ENCODE results near the gene ADAMTSL1.
"Not testable (repeated sequence)": the region's sequence is repeated elsewhere in the genome, so short reads cannot be mapped to it uniquely, and the experiment has no call there.

The ADAMTSL1 gene

DNA sequence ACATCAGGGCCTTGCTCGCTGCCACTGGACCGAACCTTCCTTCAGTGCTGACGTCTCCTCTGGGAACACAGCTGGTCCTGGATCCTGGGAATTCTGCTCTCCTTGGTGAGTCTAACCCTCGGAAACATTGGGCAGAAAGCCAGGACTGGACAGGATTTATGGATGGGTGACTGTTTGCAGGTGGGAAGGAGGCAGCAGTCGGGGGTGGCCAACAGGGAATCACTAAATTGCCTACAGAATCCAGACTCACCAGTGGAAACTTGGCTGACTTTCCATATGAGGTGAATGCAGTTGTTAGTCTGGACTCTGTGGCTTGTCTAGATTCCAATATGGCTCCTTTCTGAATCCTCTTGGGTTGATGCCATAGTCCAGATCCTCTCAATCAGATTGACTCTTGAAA, 355.9 kb downstream of the ADAMTSL1 start:
- DNase-seq, result no peak

- DNase-seq, result no peak
These were observed 360.9 kb downstream of the ADAMTSL1 start for GRCh38 chr9:18834740-18835361.

DNA sequence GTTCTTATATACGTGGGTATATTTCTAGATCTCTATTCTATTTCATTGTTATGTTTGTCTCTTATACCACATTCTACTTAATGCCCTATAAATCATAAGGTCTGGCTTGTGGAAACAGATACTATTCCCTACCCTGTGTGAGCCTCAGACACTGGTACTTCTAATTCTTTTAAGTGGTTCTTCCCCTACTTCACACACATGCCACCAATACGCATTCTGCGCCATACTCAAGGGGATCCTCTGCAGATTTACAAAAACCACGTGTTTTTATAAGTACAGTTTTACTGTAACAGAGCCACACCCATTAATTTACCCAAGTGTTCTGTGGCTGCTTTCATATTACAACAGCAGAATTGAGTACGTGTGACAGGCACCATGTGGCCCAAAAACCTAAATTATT, 363.4 kb downstream of the ADAMTSL1 start:
- DNase-seq, result no peak

DNA sequence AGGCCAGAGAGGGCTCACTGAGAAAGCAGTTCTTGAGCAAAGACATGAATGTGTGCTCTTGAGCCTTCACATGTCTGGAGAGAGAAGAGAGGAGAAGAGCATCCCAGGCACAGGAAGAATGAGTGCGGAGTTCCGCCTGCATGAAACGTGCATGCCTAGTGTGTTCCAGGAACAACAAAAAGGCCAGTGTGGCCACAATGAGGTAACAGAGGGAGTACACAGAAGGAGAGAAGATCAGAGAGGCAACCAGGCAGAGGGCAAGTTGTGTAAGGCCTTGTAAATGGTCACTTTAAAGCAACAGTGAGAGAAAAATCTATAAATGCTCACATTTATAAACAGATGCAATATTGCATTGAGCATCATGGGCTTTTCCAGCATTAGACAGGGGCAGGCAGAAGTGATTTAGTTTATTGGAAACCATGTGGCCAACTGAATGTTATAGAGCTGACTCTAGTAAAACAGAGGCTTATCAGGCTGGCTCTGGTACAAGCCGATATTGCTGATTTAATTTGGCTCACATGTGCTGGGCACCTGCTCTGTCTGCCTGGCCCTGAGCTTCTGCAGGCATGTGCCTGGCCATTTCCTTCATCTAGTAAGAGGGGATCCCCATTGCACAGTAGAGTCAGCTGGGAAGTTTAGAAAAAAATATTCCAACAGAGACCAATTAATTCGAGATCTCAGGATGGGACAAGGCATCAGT, 373.8 kb downstream of the ADAMTSL1 start:
- no peak for DNase-seq

GRCh38 chr9:18848657-18849056, 374.7 kb downstream of the ADAMTSL1 start:
- DNase-seq, result no peak

DNA sequence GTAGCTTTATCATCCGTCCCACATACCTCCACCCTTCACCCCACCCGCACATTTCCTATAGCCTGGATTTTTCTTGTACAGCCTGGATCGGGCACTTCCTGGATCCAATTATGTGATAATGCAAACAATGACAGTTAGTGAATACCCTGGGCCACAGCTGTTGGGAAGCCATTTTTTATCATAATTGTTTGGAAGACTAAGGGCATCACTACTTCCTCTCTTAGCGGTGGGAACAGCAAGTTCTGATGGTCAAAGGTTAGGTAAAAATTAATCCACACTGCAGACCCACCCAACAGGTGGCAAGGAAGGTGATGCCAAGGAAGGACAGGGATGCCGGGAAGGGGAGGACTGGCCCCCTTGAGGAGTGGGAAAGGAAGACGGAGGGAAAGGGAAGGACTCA, 375.3 kb downstream of the ADAMTSL1 start:
- DNase-seq, result no peak

DNA sequence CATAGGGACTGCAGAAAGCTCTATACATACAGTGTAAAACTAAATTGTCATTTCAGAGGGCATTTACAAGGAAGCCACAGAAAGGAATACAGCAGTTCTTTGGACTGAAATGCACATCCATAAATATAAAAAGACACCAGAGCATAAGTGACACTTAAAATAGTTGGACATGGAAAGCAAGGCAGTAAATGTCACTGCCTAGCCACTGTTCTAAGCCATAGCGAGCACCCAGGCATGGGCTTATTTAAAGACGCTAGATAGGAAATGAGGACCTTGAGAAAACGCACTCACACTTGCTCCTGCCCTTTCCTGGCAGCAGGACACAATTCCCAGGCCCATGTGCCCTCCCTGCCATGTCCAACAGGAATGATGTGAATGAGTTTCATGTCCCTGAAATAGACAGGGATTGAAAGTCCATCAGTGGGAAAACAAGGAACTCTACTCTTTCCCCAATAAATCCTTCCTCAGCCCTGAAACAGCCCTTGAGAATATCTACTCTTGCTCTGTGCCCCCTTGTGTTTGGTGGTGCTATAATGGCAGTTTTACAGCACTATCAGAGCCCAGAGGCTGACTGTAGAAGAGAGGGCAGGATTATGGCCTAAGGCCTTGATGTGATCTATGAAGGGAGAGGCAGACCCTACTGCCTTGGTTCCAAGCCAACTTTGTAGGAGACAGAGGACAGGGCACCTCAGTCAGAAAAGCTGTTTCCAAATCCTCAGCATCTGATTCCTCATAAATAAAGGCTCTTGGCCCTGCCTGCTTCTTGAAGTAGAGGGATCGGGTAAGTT, 376.1 kb downstream of the ADAMTSL1 start:
- DNase-seq, result no peak

GRCh38 chr9:18851069-18851795, 377.3 kb downstream of the ADAMTSL1 start:
- DNase-seq, result no peak

DNA sequence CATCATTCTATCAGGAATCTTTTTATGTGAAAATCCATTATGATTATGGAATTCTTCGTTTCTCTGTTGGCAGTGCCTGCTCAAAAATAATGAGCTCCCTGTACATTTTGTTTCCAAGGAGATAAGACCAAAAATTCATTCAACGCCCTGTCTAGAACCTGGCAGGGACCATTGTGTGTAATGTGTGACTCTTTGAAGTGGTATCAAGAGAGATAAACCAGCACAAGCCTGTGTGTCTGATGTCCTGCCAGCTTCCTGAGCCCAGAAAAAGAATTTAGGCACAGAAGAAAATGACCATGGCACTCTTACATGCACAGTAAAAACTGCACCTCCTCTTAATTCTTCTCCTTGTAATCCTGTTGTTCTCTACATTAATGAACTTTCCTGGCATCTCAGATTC, 381.7 kb downstream of the ADAMTSL1 start:
- no peak for DNase-seq

GRCh38 chr9:18857334-18857733, 383.4 kb downstream of the ADAMTSL1 start:
- DNase-seq, result no peak

- DNase-seq, result no peak
These were observed 383.8 kb downstream of the ADAMTSL1 start for GRCh38 chr9:18857769-18858168.

DNA sequence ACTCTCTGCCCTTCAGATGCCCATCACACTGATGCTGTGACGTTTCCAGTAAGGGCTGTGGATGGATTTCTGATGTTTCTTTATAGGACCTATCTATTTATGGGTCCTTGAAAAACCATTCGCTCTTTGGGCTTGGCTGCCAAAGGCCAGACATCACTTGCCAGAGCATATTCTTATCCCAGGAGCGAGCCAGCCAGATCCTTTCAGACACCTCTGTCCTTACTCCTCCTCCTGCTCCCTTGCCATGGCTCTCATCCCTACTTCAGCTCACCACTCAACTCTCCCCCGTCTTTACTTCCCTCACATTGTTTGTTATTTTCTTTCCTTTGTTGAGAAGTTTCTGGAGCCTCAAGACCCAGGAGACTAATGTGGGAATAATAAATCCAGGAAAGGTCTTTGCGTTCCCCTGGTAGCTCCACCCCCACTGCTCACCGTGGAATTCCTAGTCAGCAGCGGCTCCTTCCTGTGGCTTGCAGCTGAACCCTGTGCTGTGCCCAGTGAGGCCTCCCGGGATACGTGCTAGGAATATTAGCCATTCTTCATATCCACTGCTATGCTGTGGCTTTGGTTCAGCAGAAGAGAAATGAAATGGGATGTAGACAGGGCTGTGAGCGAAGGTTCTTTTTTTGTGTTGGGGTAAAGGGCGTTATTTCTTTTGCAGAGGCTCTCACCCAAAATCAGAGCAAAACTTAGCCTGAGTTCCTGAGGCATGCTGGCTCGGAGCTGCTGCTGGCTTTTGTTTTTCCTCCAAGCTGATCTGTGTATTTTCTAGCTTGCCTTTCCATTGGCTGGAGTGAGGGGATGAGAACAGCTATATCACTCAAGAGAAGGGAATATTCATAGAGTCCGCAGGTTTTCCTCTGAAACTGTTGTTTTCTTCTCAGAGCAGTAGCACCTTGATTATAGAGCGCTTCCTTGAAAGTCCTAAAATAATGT, 387.9 kb downstream of the ADAMTSL1 start:
- no peak for DNase-seq

DNA sequence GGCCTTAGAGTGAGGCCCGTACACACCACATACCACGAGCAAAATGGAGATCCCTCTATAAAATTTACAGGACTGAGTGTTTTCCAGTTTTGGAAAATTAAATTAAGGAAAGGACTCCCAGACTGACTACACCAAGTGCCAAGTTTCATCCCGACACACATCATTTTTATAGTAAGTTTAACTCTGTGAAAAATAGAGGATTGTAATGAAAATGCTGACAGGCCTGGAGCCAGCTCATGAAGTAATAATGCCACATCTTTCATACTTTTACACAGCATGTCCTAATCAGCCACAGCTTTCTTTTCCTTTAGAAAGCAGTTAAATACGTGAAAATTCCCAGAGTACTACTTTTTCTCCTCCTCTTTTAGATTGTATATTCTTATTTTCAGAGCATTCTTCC, 389.8 kb downstream of the ADAMTSL1 start:
- no peak for DNase-seq

DNA sequence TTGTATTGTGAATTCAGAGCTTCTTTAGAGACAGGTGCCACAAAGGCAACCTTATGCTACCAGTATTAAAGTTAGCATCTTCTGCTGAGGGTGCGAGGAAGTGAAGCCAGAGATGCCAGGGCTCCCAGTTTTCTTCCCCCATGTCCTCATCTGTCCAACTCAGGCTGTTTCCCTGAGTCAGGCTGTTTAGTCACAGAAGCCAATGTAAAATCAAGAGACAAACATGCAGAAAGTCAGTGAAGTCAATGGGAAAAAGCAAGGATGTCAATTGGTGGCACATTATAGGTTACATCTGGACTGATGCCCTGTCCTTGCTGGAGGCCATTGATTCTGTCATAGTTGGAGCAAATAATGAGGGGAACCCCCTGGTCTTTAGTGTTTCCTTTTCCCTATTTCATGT, 390.6 kb downstream of the ADAMTSL1 start:
- no peak for DNase-seq

GRCh38 chr9:18865542-18865941, 391.6 kb downstream of the ADAMTSL1 start:
- no peak for DNase-seq

DNA sequence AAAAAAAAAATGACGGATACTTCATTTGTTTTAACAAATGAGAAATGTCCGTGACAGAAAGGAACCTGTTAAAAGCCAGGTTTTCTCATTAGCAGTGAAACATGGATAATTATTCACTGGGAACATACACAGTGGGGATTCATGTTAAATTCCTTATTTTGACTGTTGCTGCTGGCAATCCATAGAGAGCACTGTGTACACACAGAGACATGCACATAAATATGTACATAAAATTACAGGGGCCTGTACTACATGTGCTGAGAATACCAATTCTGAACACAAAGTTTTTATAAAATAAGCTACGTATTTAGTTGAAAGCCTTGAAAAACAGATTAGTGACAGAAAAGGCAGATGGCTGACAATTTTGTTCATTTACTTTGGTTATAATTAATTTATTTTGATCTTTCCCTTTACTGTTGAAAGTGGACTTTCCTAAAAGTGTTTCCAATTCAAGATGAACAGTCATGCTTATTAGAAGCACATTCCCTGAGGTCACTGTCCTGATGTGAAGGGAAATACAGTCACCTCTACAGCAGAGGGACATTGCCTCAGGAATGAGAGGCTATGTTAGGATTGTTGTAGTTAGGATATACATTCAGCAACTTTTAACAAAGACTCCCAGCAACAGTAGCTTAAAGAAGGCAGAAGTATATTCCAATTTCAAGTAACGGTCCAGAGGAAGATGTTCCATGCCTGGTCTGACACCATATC, 392.3 kb downstream of the ADAMTSL1 start:
- no peak for DNase-seq

DNA sequence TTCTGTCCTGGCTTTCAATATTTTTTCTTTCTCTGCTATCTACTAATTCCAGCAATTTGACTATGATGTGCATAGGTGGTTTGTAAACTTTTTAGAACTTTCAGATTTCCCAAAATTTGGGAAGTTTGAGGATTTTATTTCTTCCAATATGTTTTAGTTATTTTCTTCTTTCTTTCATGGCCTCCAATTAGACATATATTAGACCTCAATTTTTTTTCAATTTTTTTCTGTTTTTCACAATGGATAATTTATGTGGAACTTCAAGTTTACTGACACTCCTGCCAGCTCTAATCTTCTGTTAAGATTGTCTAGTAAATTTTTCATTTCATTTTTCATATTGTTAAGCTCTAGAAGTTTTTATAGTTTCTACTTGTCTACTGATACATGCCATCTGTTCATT, 395.8 kb downstream of the ADAMTSL1 start:
- no peak for DNase-seq

GRCh38 chr9:18874069-18874468, 400.1 kb downstream of the ADAMTSL1 start:
- no peak for DNase-seq

GRCh38 chr9:18874990-18875389, 401.0 kb downstream of the ADAMTSL1 start:
- DNase-seq, result not testable (repeated sequence)

DNA sequence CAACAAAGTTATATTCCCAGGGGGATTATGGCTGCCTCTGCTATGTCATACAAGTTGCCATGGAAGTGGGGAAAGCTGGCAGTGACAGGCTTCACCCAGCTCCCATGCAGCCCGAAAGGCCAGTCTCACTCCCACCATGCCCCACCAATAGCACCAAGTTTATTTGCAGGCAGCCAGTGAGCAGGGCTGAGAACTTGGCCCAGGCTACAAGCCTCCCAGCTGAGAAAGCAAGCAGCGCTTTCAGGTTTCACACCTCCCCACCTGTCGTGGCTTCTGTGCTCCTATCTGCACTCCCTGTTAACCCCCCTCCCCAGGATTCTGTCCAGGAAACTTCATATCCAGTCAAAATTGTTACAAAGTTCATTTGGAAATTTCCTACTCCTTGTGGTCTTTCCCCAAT, 404.0 kb downstream of the ADAMTSL1 start:
- DNase-seq, result no peak

- DNase-seq, result no peak
These were observed 407.8 kb downstream of the ADAMTSL1 start for GRCh38 chr9:18881758-18882157.

GRCh38 chr9:18887546-18887945, 413.6 kb downstream of the ADAMTSL1 start:
- no peak for DNase-seq
